Measurements from ENCODE around the gene MTUS2.

Gene MTUS2

DNA sequence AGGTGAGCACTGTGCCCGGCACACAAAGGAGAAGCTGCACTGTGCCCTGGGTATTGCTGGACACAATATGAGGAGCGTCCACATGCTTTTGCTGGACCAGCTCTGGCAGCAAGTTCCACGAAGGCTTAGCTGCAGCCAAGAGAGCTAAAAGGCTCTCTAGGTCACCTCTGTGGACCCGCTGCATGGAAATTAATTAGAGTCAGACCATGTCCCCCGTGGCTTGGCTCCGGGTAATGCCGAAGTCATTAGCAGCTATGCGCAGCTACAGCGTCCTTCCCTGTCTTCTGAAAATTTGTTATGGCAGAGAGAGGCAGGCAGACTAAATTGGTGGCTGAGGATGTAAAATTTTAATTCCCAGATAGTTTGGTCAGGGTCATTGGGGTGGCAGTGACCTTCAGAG, 503.8 kb downstream of the MTUS2 start:
- H3K79me2 ChIP-seq (ENCODE audit: insufficient read depth, low read length), result no peaks in the 10 kb centered on the region
- H3F3A ChIP-seq (ENCODE audit: low read depth), result no peaks in the 10 kb centered on the region
- TF ChIP-seq, protein P1, sequence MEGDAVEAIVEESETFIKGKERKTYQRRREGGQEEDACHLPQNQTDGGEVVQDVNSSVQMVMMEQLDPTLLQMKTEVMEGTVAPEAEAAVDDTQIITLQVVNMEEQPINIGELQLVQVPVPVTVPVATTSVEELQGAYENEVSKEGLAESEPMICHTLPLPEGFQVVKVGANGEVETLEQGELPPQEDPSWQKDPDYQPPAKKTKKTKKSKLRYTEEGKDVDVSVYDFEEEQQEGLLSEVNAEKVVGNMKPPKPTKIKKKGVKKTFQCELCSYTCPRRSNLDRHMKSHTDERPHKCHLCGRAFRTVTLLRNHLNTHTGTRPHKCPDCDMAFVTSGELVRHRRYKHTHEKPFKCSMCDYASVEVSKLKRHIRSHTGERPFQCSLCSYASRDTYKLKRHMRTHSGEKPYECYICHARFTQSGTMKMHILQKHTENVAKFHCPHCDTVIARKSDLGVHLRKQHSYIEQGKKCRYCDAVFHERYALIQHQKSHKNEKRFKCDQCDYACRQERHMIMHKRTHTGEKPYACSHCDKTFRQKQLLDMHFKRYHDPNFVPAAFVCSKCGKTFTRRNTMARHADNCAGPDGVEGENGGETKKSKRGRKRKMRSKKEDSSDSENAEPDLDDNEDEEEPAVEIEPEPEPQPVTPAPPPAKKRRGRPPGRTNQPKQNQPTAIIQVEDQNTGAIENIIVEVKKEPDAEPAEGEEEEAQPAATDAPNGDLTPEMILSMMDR (conservative IDR thresholded peaks at IDR 0.05; ENCODE audit: low read length), result no peak
- TF ChIP-seq EZH2phosphoT487 (IDR thresholded peaks at IDR 0.05; ENCODE audit: borderline replicate concordance), result no peak
- H3K4me3 ChIP-seq (ENCODE audit: low read length, poor library complexity, severe bottlenecking), result no peak overlapping the region
- no peaks in the 10 kb centered on the region for H4K20me1 ChIP-seq (ENCODE audit: insufficient read depth, low read length, poor library complexity, severe bottlenecking)
- no peaks in the 10 kb centered on the region for H3K36me3 ChIP-seq (ENCODE audit: insufficient read depth, low read length)
- H2AFZ ChIP-seq (ENCODE audit: low read length), result no peak overlapping the region
- no peak overlapping the region for H3K9ac ChIP-seq (ENCODE audit: low read depth, low read length, poor library complexity, severe bottlenecking)
- no peaks in the 10 kb centered on the region for H3K9me3 ChIP-seq (ENCODE audit: insufficient read depth, low read depth, low read length)
- H3K4me2 ChIP-seq (ENCODE audit: low read depth, low read length, poor library complexity, severe bottlenecking), result no peak overlapping the region
- H3K27me3 ChIP-seq (ENCODE audit: insufficient read depth, low read length, poor library complexity, severe bottlenecking), result no peaks in the 10 kb centered on the region
- H3K4me1 ChIP-seq (ENCODE audit: insufficient read depth, low read length, poor library complexity, severe bottlenecking), result no peaks in the 10 kb centered on the region
- H3K9me2 ChIP-seq (replicated peaks; ENCODE audit: low read depth, low read length), result no peaks in the 10 kb centered on the region

- no peaks in the 10 kb centered on the region for H3K27me3 ChIP-seq (ENCODE audit: insufficient read depth, low read length, poor library complexity, severe bottlenecking)
- H3K4me1 ChIP-seq (ENCODE audit: insufficient read depth, low read length, poor library complexity, severe bottlenecking), result no peaks in the 10 kb centered on the region
- TF ChIP-seq, protein P1 (conservative IDR thresholded peaks at IDR 0.05; ENCODE audit: low read length), result no peak
- no peak for TF ChIP-seq EZH2phosphoT487 (IDR thresholded peaks at IDR 0.05; ENCODE audit: borderline replicate concordance)
- H3K9me2 ChIP-seq (replicated peaks; ENCODE audit: low read depth, low read length), result no peaks in the 10 kb centered on the region
- no peaks in the 10 kb centered on the region for H3K79me2 ChIP-seq (ENCODE audit: insufficient read depth, low read length)
- H2AFZ ChIP-seq (ENCODE audit: low read length), result no peak overlapping the region
- H3K9me3 ChIP-seq (ENCODE audit: insufficient read depth, low read depth, low read length), result no peaks in the 10 kb centered on the region
- no peak overlapping the region for H3K9ac ChIP-seq (ENCODE audit: low read depth, low read length, poor library complexity, severe bottlenecking)
- H4K20me1 ChIP-seq (ENCODE audit: insufficient read depth, low read length, poor library complexity, severe bottlenecking), result no peaks in the 10 kb centered on the region
- no peak overlapping the region for H3K4me3 ChIP-seq (ENCODE audit: low read length, poor library complexity, severe bottlenecking)
- H3K4me2 ChIP-seq (ENCODE audit: low read depth, low read length, poor library complexity, severe bottlenecking), result no peak overlapping the region
- H3F3A ChIP-seq (ENCODE audit: low read depth), result no peaks in the 10 kb centered on the region
- no peaks in the 10 kb centered on the region for H3K36me3 ChIP-seq (ENCODE audit: insufficient read depth, low read length)
These were observed 504.5 kb downstream of the MTUS2 start for GRCh38 chr13:29324601-29325000.

DNA sequence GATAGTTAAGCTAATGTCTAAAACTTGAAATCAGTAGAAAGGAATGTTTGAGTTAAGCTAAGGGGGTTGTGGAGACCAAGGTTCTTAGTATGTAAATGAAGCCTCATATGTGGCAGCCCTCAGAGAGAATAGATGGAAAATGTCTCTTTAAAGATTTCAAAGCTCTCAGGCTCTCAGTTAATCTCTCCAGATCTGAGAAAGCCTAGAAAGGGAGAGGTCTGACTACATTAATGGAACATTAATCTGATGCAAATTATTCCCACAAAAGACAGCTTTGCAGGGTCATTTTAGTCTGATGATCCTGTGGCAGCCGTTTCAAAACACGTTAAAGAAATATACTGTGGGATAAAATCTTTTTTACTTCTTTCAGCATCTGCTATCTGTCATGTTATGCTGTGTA, 508.4 kb downstream of the MTUS2 start:
- TF ChIP-seq, protein P1 (conservative IDR thresholded peaks at IDR 0.05; ENCODE audit: low read length), result no peak
- no peak for TF ChIP-seq EZH2phosphoT487 (IDR thresholded peaks at IDR 0.05; ENCODE audit: borderline replicate concordance)
- no peaks in the 10 kb centered on the region for H3K79me2 ChIP-seq (ENCODE audit: insufficient read depth, low read length)
- no peaks in the 10 kb centered on the region for H3K9me2 ChIP-seq (replicated peaks; ENCODE audit: low read depth, low read length)
- H3K4me2 ChIP-seq (ENCODE audit: low read depth, low read length, poor library complexity, severe bottlenecking), result no peak overlapping the region
- H3K36me3 ChIP-seq (ENCODE audit: insufficient read depth, low read length), result no peaks in the 10 kb centered on the region
- no peaks in the 10 kb centered on the region for H4K20me1 ChIP-seq (ENCODE audit: insufficient read depth, low read length, poor library complexity, severe bottlenecking)
- H3K9ac ChIP-seq (ENCODE audit: low read depth, low read length, poor library complexity, severe bottlenecking), result no peak overlapping the region
- no peak overlapping the region for H3K4me3 ChIP-seq (ENCODE audit: low read length, poor library complexity, severe bottlenecking)
- H3K4me1 ChIP-seq (ENCODE audit: insufficient read depth, low read length, poor library complexity, severe bottlenecking), result no peaks in the 10 kb centered on the region
- H3F3A ChIP-seq (ENCODE audit: low read depth), result no peaks in the 10 kb centered on the region
- no peak overlapping the region for H2AFZ ChIP-seq (ENCODE audit: low read length)
- no peaks in the 10 kb centered on the region for H3K27me3 ChIP-seq (ENCODE audit: insufficient read depth, low read length, poor library complexity, severe bottlenecking)
- no peaks in the 10 kb centered on the region for H3K9me3 ChIP-seq (ENCODE audit: insufficient read depth, low read depth, low read length)
